ENCODE results near the gene CASK. TPM values are rescaled to one million over a fixed set of nuclear protein-coding genes. Genes with fewer than 3 reads are reported as not detected.

Gene CASK
- total and polyA plus RNA-seq, 2 of the 13 experiments (the other 11 are each of a cell fraction or from before 2014, with no cell fraction given), result 14.5 to 16.0 TPM

- FAIRE-seq (no peak), DNase-seq (ENCODE audit: low spot score) (no peak), ATAC-seq (no peak)
- no peaks in the 10 kb centered on the region for H3K36me3 ChIP-seq (replicated peaks in 1 of 2; ENCODE audit: control insufficient read depth in 1 of 2, insufficient read depth in 2 of 2, low read length in 2 of 2)
- no peaks in the 10 kb centered on the region for H3K9me3 ChIP-seq (ENCODE audit: low read length)
- no peak overlapping the region for H3K4me3 ChIP-seq (replicated peaks in 1 of 3; ENCODE audit: insufficient read depth in 1 of 3, low read depth in 2 of 3, low read length in 3 of 3)
- CTCF ChIA-PET (ENCODE audit: low intra/inter-chr PET ratio, low total read pairs), result no interaction called here
- TF ChIP-seq ZNF563 (CRISPR knock-in tag; IDR thresholded peaks at IDR 0.05) (no peak), NCOA1 (CRISPR knock-in tag; IDR thresholded peaks at IDR 0.05) (no peak), ZNF329 (CRISPR knock-in tag; IDR thresholded peaks at IDR 0.05; ENCODE audit: low read depth) (no peak), E2F5 (CRISPR knock-in tag; conservative IDR thresholded peaks at IDR 0.05) (no peak), BORCS8-MEF2B (CRISPR knock-in tag; IDR thresholded peaks at IDR 0.05) (no peak), ZBTB38 (CRISPR knock-in tag; IDR thresholded peaks at IDR 0.05) (no peak), PHF21A (CRISPR knock-in tag; IDR thresholded peaks at IDR 0.05) (no peak), CSRNP2 (CRISPR knock-in tag; conservative IDR thresholded peaks at IDR 0.05; ENCODE audit: low read depth) (no peak), SAFB2 (CRISPR knock-in tag; IDR thresholded peaks at IDR 0.05; ENCODE audit: borderline replicate concordance, low read depth) (no peak), RBFOX2 (IDR thresholded peaks at IDR 0.05; ENCODE audit: low read depth, low read length) (no peak)
- H3K27me3 ChIP-seq (ENCODE audit: control insufficient read depth in 1 of 2, insufficient read depth in 2 of 2, low read length in 2 of 2), result no peaks in the 10 kb centered on the region
- H3K4me1 ChIP-seq (ENCODE audit: insufficient read depth, low read length), result no peaks in the 10 kb centered on the region
- H4K20me1 ChIP-seq (ENCODE audit: insufficient read depth, low read length), result no peaks in the 10 kb centered on the region
- intact Hi-C loops (cut with micrococcal nuclease; ENCODE audit: unreplicated experiment), result no loop called here
- no peak overlapping the region for H3K4me2 ChIP-seq (ENCODE audit: low read depth, low read length)
- in situ Hi-C loops (cut with HindIII; ENCODE audit: extremely low pct_ligation_motif_present, low pct_unique_long_range_greater_than_20kb), result no loop called here
- no peak overlapping the region for H3K9ac ChIP-seq (ENCODE audit: insufficient read depth, low read depth, low read length)
- WGBS (ENCODE audit: low lambda C conversion rate), result 92% methylated on average over 2 of the region's 2 CpGs
- H2AFZ ChIP-seq (ENCODE audit: low read length), result no peak overlapping the region
- H3K79me2 ChIP-seq (ENCODE audit: insufficient read depth, low read length), result no peaks in the 10 kb centered on the region
- POLR2A ChIA-PET, result no interaction called here
- no peak overlapping the region for H3K27ac ChIP-seq (ENCODE audit: extremely low read length, insufficient read depth, low read length)
- no TSS peak for BruUV-seq (replicated peaks)
Observed at GRCh38 chrX:41602816-41603345, 320.5 kb downstream of the CASK start.

Measured in HepG2 (cell line).